ENCODE measurements around the gene AUH.

DNA sequence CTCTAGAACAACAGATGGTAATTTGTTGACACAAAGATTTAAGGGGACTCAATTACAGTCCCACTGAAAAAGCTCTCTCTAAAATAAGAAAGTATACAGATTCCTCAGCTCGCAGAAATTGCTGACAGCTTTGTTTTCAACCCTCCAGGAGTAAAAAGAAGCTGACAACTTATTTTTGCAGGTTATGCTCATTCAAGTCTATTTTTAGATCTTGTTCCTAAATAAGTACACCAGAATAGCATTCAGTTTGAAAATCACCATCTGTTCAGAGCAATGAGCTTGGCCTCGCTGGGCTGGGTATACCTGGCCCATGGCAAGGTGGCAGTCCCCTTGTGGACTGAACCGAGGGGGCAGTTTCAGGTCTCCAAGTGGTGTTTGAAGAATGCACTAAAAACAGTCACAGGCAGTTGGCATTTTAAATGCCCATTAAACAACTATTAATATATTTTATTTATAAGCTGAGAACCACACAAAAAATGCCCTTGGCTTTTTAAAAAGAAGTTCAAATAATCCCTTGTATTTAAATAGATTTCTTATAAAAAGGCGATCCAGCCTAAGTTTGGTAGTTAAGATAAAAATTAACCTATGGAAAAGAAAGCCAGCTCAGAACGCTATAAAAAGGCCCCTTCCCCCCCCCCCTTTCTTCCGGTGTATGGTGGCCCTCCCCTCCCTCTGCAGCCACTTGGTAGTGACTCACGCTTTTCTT, 169.2 kb downstream of the AUH start:
- TF ChIP-seq EP300 (IDR thresholded peaks at IDR 0.05; ENCODE audit: borderline replicate concordance in 1 of 2, control insufficient read depth in 1 of 2, low read depth in 2 of 2, low read length in 2 of 2) = no peak
- TF ChIP-seq RAD51 (IDR thresholded peaks at IDR 0.05) = no peak
- TF ChIP-seq ZNF274 (IDR thresholded peaks at IDR 0.05; ENCODE audit: insufficient read depth, insufficient read length) = no peak
- TF ChIP-seq, protein P1, sequence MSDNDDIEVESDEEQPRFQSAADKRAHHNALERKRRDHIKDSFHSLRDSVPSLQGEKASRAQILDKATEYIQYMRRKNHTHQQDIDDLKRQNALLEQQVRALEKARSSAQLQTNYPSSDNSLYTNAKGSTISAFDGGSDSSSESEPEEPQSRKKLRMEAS (IDR thresholded peaks at IDR 0.05; ENCODE audit: low read depth, low read length) = no peak
- no peak for TF ChIP-seq EZH2 (IDR thresholded peaks at IDR 0.05; ENCODE audit: borderline replicate concordance, control insufficient read depth, low read depth, low read length)
- TF ChIP-seq POLR2A (IDR thresholded peaks at IDR 0.05; ENCODE audit: low read depth, low read length) = no peak
- TF ChIP-seq, protein P2, sequence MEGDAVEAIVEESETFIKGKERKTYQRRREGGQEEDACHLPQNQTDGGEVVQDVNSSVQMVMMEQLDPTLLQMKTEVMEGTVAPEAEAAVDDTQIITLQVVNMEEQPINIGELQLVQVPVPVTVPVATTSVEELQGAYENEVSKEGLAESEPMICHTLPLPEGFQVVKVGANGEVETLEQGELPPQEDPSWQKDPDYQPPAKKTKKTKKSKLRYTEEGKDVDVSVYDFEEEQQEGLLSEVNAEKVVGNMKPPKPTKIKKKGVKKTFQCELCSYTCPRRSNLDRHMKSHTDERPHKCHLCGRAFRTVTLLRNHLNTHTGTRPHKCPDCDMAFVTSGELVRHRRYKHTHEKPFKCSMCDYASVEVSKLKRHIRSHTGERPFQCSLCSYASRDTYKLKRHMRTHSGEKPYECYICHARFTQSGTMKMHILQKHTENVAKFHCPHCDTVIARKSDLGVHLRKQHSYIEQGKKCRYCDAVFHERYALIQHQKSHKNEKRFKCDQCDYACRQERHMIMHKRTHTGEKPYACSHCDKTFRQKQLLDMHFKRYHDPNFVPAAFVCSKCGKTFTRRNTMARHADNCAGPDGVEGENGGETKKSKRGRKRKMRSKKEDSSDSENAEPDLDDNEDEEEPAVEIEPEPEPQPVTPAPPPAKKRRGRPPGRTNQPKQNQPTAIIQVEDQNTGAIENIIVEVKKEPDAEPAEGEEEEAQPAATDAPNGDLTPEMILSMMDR (IDR thresholded peaks at IDR 0.05 in 2 of 3, conservative IDR thresholded peaks at IDR 0.05 in 1 of 3; ENCODE audit: control insufficient read depth in 2 of 3, extremely low read depth in 1 of 3, insufficient read depth in 1 of 3, low read depth in 3 of 3, low read length in 3 of 3) = no peak
- TF ChIP-seq YBX1 (IDR thresholded peaks at IDR 0.05) = no peak
